Aorta (tissue), 5 donors: ENCODE data around the gene CEP128. TPM values are rescaled to one million over a fixed set of nuclear protein-coding genes. Genes with fewer than 3 reads are reported as not detected.
A peak's percentile ranks its signal among the peaks of the same experiment; 100 is the strongest.

Experiments
- ATAC-seq: fragments of 200-7000 bp; cut with Tn5 transposase; one replicate; pipeline ENCODE4 v1.9.1; 2022; ENCODE audit warnings: moderate library complexity; ENCODE audit not compliant: low FRiP score
- DNase-seq, 2 donors: peaks; one replicate each; pipeline ENCODE4 v3.0.0-alpha.2; 2020
- H3K27ac ChIP-seq, 2 donors: one replicate each; pipeline ENCODE4 v1.5.1; 2013; ENCODE audit warnings: low read length in 2 of 2, mild to moderate bottlenecking in 2 of 2, moderate library complexity in 2 of 2, control low read depth in 1 of 2, inconsistent platforms in 1 of 2, low read depth in 1 of 2
- H3K27me3 ChIP-seq, 2 donors: one replicate each; pipeline ENCODE4 v1.6.1; 2013; ENCODE audit warnings: control low read depth in 1 of 2, low read length in 1 of 2, mild to moderate bottlenecking in 1 of 2, moderate library complexity in 1 of 2; ENCODE audit not compliant: insufficient read depth in 2 of 2, control insufficient read depth in 1 of 2
- H3K36me3 ChIP-seq, 2 donors: one replicate each; pipeline ENCODE4 v1.6.1; 2013; ENCODE audit warnings: control low read depth in 1 of 2, low read length in 1 of 2, mild to moderate bottlenecking in 1 of 2; ENCODE audit not compliant: insufficient read depth in 2 of 2, control insufficient read depth in 1 of 2
- H3K4me1 ChIP-seq, 2 donors: one replicate each; pipeline ENCODE4 v1.6.1; 2013; ENCODE audit warnings: low read length in 2 of 2, control low read depth in 1 of 2, mild to moderate bottlenecking in 1 of 2, moderate library complexity in 1 of 2; ENCODE audit not compliant: insufficient read depth in 2 of 2, control insufficient read depth in 1 of 2
- H3K4me3 ChIP-seq, 2 donors: one replicate each; pipeline ENCODE4 v1.5.1; 2013; ENCODE audit warnings: low read length in 2 of 2, control low read depth in 1 of 2, mild to moderate bottlenecking in 1 of 2
- H3K9me3 ChIP-seq: one replicate; pipeline ENCODE4 v1.6.1; 2013; ENCODE audit warnings: mild to moderate bottlenecking, low read length; ENCODE audit not compliant: control insufficient read depth
- WGBS, 2 donors: extraction: QIAGEN DNeasy Blood & Tissue Kit; methylation state at CpG; one replicate each; pipeline ENCODE4 v1.1.7; 2013; 5-methylcytosine and 5-hydroxymethylcytosine counted together
- intact Hi-C, 2 donors: fragments of 100-400 bp; cut with DNase I; formaldehyde crosslinking; loops; one replicate each; pipeline versions ENCODE4 v1.14.2 to v1.15.0; 2022
- polyA plus RNA-seq, 2 donors: library from polyadenylated mRNA; stranded (reverse); fragments of 200-250 nt; gene quantifications; one replicate each; pipeline ENCODE4 v1.2.3, GENCODE V29; 2013
- total RNA-seq, 2 donors: library from RNA; stranded (reverse); fragmentation: NEBNext Ultra II Directional; extraction: Animal tissue kit (Norgen Biotek cat#: 25700); gene quantifications; one replicate each; pipeline ENCODE4 v1.2.1, GENCODE V29; 2021
- donor health status: healthy with polysubstance abuse.
- donor health status: Bipolar disorder and iron deficiency.
- donor health status: DM: no; HTN: no; CAD: no.
- donor health status: DM: no; HTN: no; CAD: no.
- donor health status: DM: yes; HTN: yes; CAD: no.

CEP128 gene
- total and polyA plus RNA-seq, 4 donors: 0.95 to 8.4 (median 4.4) TPM

GRCh38 chr14:80787876-80788275, 153.7 kb downstream of the CEP128 start:
- no peak overlapping the region for H3K27ac ChIP-seq
- H3K4me1 ChIP-seq: no peaks in the 10 kb centered on the region
- intact Hi-C loops: no loop called here
- H3K4me3 ChIP-seq: no peak overlapping the region
- ATAC-seq: no peak
- H3K36me3 ChIP-seq: peaks cover 0 to 3% of the 10 kb centered on the region in 2 donors
- DNase-seq: no peak
- 51 to 58% methylated on average over 1 of the region's 1 CpG for WGBS, 2 donors
- H3K27me3 ChIP-seq: no peaks in the 10 kb centered on the region
- H3K9me3 ChIP-seq: no peaks in the 10 kb centered on the region

GRCh38 chr14:80784820-80785219, 156.7 kb downstream of the CEP128 start:
- Histone ChIP-seq H3K4me1 (no peaks in the 10 kb centered on the region), H3K27me3 (no peaks in the 10 kb centered on the region), H3K27ac (no peak overlapping the region), H3K4me3 (no peak overlapping the region), H3K36me3 (peaks cover 0 to 1% of the 10 kb centered on the region in 2 donors), H3K9me3 (no peaks in the 10 kb centered on the region)
- WGBS, 2 donors: 69 to 73% methylated on average over 4 of the region's 4 CpGs
- peak; percentile 26 for ATAC-seq
- no peak for DNase-seq
- intact Hi-C loops: no loop called here

- intact Hi-C loops: no loop called here
- 92 to 94% methylated on average over 1 of the region's 1 CpG for WGBS, 2 donors
- Histone ChIP-seq H3K27ac (no peak overlapping the region), H3K4me3 (no peak overlapping the region), H3K27me3 (no peaks in the 10 kb centered on the region), H3K9me3 (no peaks in the 10 kb centered on the region), H3K36me3 (peaks cover 0 to 1% of the 10 kb centered on the region in 2 donors), H3K4me1 (no peaks in the 10 kb centered on the region)
- DNase-seq (no peak), ATAC-seq (no peak)
Measured at GRCh38 chr14:80781972-80782367, 159.6 kb downstream of the CEP128 start.

GRCh38 chr14:80780500-80780899, 161.0 kb downstream of the CEP128 start:
- H3K9me3 ChIP-seq: no peaks in the 10 kb centered on the region
- WGBS, 2 donors: 55 to 96% methylated on average over 1 of the region's 1 CpG
- intact Hi-C loops: no loop called here
- peaks cover 0 to 1% of the 10 kb centered on the region in 2 donors for H3K36me3 ChIP-seq
- ATAC-seq: no peak
- no peak overlapping the region for H3K27ac ChIP-seq
- H3K27me3 ChIP-seq: no peaks in the 10 kb centered on the region
- no peak overlapping the region for H3K4me3 ChIP-seq
- no peaks in the 10 kb centered on the region for H3K4me1 ChIP-seq
- DNase-seq: no peak

GRCh38 chr14:80776657-80777056, 164.9 kb downstream of the CEP128 start:
- no peaks in the 10 kb centered on the region for H3K4me1 ChIP-seq
- no peaks in the 10 kb centered on the region for H3K27me3 ChIP-seq
- H3K27ac ChIP-seq: no peak overlapping the region
- 98% methylated on average over 1 of the region's 1 CpG for WGBS, 2 donors
- H3K4me3 ChIP-seq: no peak overlapping the region
- ATAC-seq: no peak
- H3K9me3 ChIP-seq: peaks cover 1% of the 10 kb centered on the region
- intact Hi-C loops: no loop called here
- no peak for DNase-seq
- H3K36me3 ChIP-seq: peaks cover 0 to 2% of the 10 kb centered on the region in 2 donors

DNA sequence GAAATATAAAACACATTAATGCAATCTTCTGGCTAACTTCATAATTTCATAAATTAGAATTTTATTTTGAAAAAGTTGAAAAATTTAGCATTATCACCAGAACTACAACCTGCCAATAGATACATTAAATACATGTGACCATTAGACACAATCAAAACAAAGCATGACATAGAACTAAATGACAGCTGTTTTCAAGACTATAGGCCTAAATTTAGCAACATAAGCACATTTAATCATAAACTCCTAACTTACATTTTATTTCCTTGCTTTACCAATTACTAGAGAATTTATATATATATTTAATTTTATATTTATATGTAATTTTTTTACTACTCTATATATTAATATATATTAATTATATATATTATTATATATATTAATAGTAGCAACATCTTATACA, 165.4 kb downstream of the CEP128 start:
- ATAC-seq (no peak), DNase-seq (no peak)
- intact Hi-C loops: no loop called here
- H3K27ac ChIP-seq: no peak overlapping the region
- H3K4me1 ChIP-seq: no peaks in the 10 kb centered on the region
- peaks cover 0 to 2% of the 10 kb centered on the region in 2 donors for H3K36me3 ChIP-seq
- peaks cover 1% of the 10 kb centered on the region for H3K9me3 ChIP-seq
- H3K4me3 ChIP-seq: no peak overlapping the region
- no peaks in the 10 kb centered on the region for H3K27me3 ChIP-seq

GRCh38 chr14:80772504-80772903, 169.0 kb downstream of the CEP128 start:
- Histone ChIP-seq H3K4me1 (no peaks in the 10 kb centered on the region), H3K9me3 (peaks cover 1% of the 10 kb centered on the region), H3K36me3 (peaks cover 0 to 2% of the 10 kb centered on the region in 2 donors), H3K4me3 (no peak overlapping the region), H3K27me3 (no peaks in the 10 kb centered on the region), H3K27ac (no peak overlapping the region)
- no peak for DNase-seq
- intact Hi-C loops: no loop called here
- no peak for ATAC-seq
- 95 to 98% methylated on average over 5 of the region's 5 CpGs for WGBS, 2 donors

- peaks cover 1% of the 10 kb centered on the region for H3K9me3 ChIP-seq
- peaks cover 0 to 2% of the 10 kb centered on the region in 2 donors for H3K36me3 ChIP-seq
- ATAC-seq: no peak
- no peak overlapping the region for H3K4me3 ChIP-seq
- DNase-seq: no peak
- H3K27ac ChIP-seq: no peak overlapping the region
- 82 to 88% methylated on average over 1 of the region's 1 CpG for WGBS, 2 donors
- H3K4me1 ChIP-seq: no peaks in the 10 kb centered on the region
- intact Hi-C loops: no loop called here
- H3K27me3 ChIP-seq: no peaks in the 10 kb centered on the region
Measured at GRCh38 chr14:80771201-80771600, 170.3 kb downstream of the CEP128 start.

DNA sequence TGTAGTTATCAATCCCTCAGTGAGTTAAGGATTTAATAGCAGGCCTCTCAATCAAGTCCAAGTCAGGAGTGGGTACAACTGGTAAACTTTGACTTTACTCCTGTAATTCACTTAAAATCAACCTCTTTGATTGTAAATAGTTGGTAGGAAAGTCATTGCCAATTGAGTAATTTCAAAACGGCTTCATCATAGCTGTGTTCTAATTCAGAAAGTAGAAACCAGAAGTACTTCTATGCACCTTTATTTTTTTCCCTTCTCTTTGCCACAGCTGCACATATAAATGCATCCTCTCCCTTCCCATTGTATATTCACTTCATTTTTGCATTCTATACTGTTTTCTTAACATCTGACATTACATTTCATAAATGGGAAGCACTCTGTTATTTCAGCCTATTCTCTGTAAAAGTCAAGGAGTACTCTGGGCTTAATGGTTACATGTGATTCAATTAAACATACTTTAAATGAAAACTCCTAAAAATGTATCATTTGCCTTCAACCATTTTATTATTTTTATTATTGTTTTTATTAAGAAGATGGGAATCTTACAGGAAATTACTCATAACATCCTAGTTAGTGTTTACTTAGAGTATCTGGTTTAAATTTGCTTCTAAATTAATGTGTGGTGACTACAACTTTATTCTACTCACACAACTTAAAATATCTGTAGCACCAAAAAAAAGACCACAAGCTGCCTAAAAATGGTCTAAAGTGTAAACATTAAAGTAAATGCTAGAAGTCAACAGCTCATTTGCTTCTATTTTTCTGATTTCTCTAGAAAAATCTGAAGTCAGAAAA, 171.2 kb downstream of the CEP128 start:
- 87 to 91% methylated on average over 1 of the region's 1 CpG for WGBS, 2 donors
- ATAC-seq: no peak
- intact Hi-C loops: no loop called here
- no peaks in the 10 kb centered on the region for H3K27me3 ChIP-seq
- H3K4me3 ChIP-seq: no peak overlapping the region
- no peaks in the 10 kb centered on the region for H3K4me1 ChIP-seq
- DNase-seq: no peak
- peaks cover 0 to 2% of the 10 kb centered on the region in 2 donors for H3K36me3 ChIP-seq
- H3K27ac ChIP-seq: no peak overlapping the region
- peaks cover 1% of the 10 kb centered on the region for H3K9me3 ChIP-seq
